Pancreas (tissue), 10 donors: ENCODE data around the gene LRMDA. TPM values are rescaled to one million over a fixed set of nuclear protein-coding genes. Genes with fewer than 3 reads are reported as not detected.

Experiments
- ATAC-seq, 4 donors: fragments of 200-7000 bp; cut with Tn5 transposase; one replicate each; pipeline versions ENCODE4 v1.8.0 to v1.9.1; 2020; ENCODE audit warnings: mild to moderate bottlenecking in 4 of 4, moderate library complexity in 4 of 4
- DNase-seq, 6 donors: peaks; one replicate each; pipeline ENCODE4 v3.0.0-alpha.2; 2020
- FAIRE-seq: peaks from 2 replicates; lab custom pipeline; 2012; peaks lifted over from hg19 to GRCh38; lab: Jason Lieb, UNC
- H3K27ac ChIP-seq, 4 donors: fragments of 200-600 bp; sonication (generic); 1 replicate in 3 of 4; 2 replicates in 1 of 4; pipeline versions ENCODE4 v1.5.0 to v1.8.0; 2020
- H3K27me3 ChIP-seq, 4 donors: fragments of 200-600 bp; one replicate each; pipeline ENCODE4 v1.8.0; 2021
- H3K36me3 ChIP-seq, 3 donors: fragments of 200-600 bp; sonication (generic) in 1 of 3; one replicate each; pipeline versions ENCODE4 v1.5.0 to v1.8.0; 2020 to 2021
- H3K4me1 ChIP-seq, 3 donors: fragments of 200-600 bp; one replicate each; pipeline ENCODE4 v1.8.0; 2021
- H3K4me3 ChIP-seq, 4 donors: fragments of 200-600 bp; sonication (generic) in 2 of 4; one replicate each; pipeline versions ENCODE4 v1.5.0 to v1.8.0; 2020 to 2021
- H3K9me3 ChIP-seq, 4 donors: fragments of 200-600 bp; one replicate each; pipeline ENCODE4 v1.8.0; 2021
- CTCF ChIP-seq, 4 donors: fragments of 200-600 bp; sonication (generic) in 3 of 4; IDR thresholded peaks; one replicate each; pipeline versions ENCODE4 v1.5.0 to v1.8.0; 2021; ENCODE audit warnings: antibody characterized with exemption in 4 of 4
- WGBS, 2 donors: extraction: QIAGEN DNeasy Blood & Tissue Kit; methylation state at CpG; one replicate each; pipeline ENCODE4 v1.1.7; 2013; 5-methylcytosine and 5-hydroxymethylcytosine counted together
- intact Hi-C, 3 donors: fragments of 100-400 bp; cut with DNase I; formaldehyde crosslinking; loops; one replicate each; pipeline versions ENCODE4 v1.11.1 to v1.14.2; 2022
- polyA plus RNA-seq, 2 donors: library from polyadenylated mRNA; stranded (reverse); fragments of 200-250 nt; gene quantifications; one replicate each; pipeline ENCODE4 v1.2.3, GENCODE V29; 2013
- total RNA-seq, 6 donors: library from RNA; stranded (reverse); fragmentation: NEBNext Ultra II Directional in 4 of 6; extraction: Animal tissue kit (Norgen Biotek cat#: 25700) in 4 of 6; gene quantifications; one replicate each; pipeline versions ENCODE4 v1.2.1 to v1.2.4, GENCODE V29; 2021 to 2023
- donor health status: healthy with polysubstance abuse.
- donor health status: DM: no; HTN: no; CAD: no; lungs with moderate emphysema.
- donor health status: DM: no; HTN: no; CAD: no.
- donor health status: control.
- donor health status: control.
- donor health status: Bipolar disorder and iron deficiency.
- donor health status: DM: yes; HTN: yes; CAD: no.
- donor health status: DM: no; HTN: no; CAD: no.
- donor health status: DM: no; HTN: no; CAD: no.
- donor health status: DM: yes; HTN: yes; CAD: no.

The LRMDA gene
- total and polyA plus RNA-seq, 8 donors, result 4.6 to 21.2 (median 13.4) TPM

GRCh38 chr10:76195654-76196390 lies 764.4 kb downstream of the LRMDA start:
- H3K27ac ChIP-seq, result no peak overlapping the region
- intact Hi-C loops, result no loop called here
- DNase-seq (no peak), ATAC-seq (peak in 1 of 4 donors; percentile 44), FAIRE-seq (no peak)
- H3K27me3 ChIP-seq, result no peaks in the 10 kb centered on the region
- H3K4me3 ChIP-seq, result no peak overlapping the region
- H3K4me1 ChIP-seq, result no peaks in the 10 kb centered on the region
- no peaks in the 10 kb centered on the region for H3K36me3 ChIP-seq
- WGBS, 2 donors, result 82 to 90% methylated on average over 3 of the region's 3 CpGs
- H3K9me3 ChIP-seq, result no peaks in the 10 kb centered on the region
- no peak for TF ChIP-seq CTCF (IDR thresholded peaks at IDR 0.05)

GRCh38 chr10:76197293-76197692 lies 765.9 kb downstream of the LRMDA start:
- peak in 2 of 4 donors; percentile 25 to 48 for ATAC-seq
- FAIRE-seq, result no peak
- H3K4me1 ChIP-seq, result no peaks in the 10 kb centered on the region
- no peak overlapping the region for H3K27ac ChIP-seq
- 63 to 66% methylated on average over 4 of the region's 4 CpGs for WGBS, 2 donors
- DNase-seq, result no peak
- H3K36me3 ChIP-seq, result no peaks in the 10 kb centered on the region
- TF ChIP-seq CTCF (IDR thresholded peaks at IDR 0.05), result no peak
- H3K9me3 ChIP-seq, result no peaks in the 10 kb centered on the region
- H3K27me3 ChIP-seq, result no peaks in the 10 kb centered on the region
- no peak overlapping the region for H3K4me3 ChIP-seq
- intact Hi-C loops, result no loop called here

GRCh38 chr10:76198287-76199035 lies 767.0 kb downstream of the LRMDA start:
- ATAC-seq (no peak), DNase-seq (no peak), FAIRE-seq (no peak)
- Histone ChIP-seq H3K27ac (no peak overlapping the region), H3K4me3 (no peak overlapping the region), H3K9me3 (no peaks in the 10 kb centered on the region), H3K36me3 (no peaks in the 10 kb centered on the region), H3K27me3 (no peaks in the 10 kb centered on the region), H3K4me1 (no peaks in the 10 kb centered on the region)
- 80 to 83% methylated on average over 4 of the region's 4 CpGs for WGBS, 2 donors
- no peak for TF ChIP-seq CTCF (IDR thresholded peaks at IDR 0.05)
- intact Hi-C loops, result no loop called here

GRCh38 chr10:76201962-76202361 lies 770.5 kb downstream of the LRMDA start:
- ATAC-seq, result no peak
- no peak for FAIRE-seq
- H3K4me1 ChIP-seq, result no peaks in the 10 kb centered on the region
- H3K27ac ChIP-seq, result no peak overlapping the region
- no peak for TF ChIP-seq CTCF (IDR thresholded peaks at IDR 0.05)
- WGBS, 2 donors, result 72 to 77% methylated on average over 4 of the region's 4 CpGs
- no peaks in the 10 kb centered on the region for H3K36me3 ChIP-seq
- no peaks in the 10 kb centered on the region for H3K27me3 ChIP-seq
- H3K9me3 ChIP-seq, result no peaks in the 10 kb centered on the region
- intact Hi-C loops, result no loop called here
- H3K4me3 ChIP-seq, result no peak overlapping the region
- DNase-seq, result no peak

GRCh38 chr10:76202777-76203176 lies 771.4 kb downstream of the LRMDA start:
- WGBS, 2 donors, result 91 to 94% methylated on average over 1 of the region's 1 CpG
- ATAC-seq (no peak), FAIRE-seq (no peak)

More at GRCh38 chr10:76202777-76203176, 771.4 kb downstream of the LRMDA start:
- Histone ChIP-seq H3K9me3 (no peaks in the 10 kb centered on the region), H3K36me3 (no peaks in the 10 kb centered on the region), H3K4me3 (no peak overlapping the region), H3K27me3 (no peaks in the 10 kb centered on the region), H3K4me1 (no peaks in the 10 kb centered on the region), H3K27ac (no peak overlapping the region)
- intact Hi-C loops, result no loop called here
- no peak for TF ChIP-seq CTCF (IDR thresholded peaks at IDR 0.05)
- no peak for DNase-seq
